KG1 (cell line): ENCODE measurements around the gene BICD1.
"Not testable (repeated sequence)": the region's sequence is repeated elsewhere in the genome, so short reads cannot be mapped to it uniquely, and the experiment has no call there.

Experiments used
- DNase-seq: peaks from one replicate; lab custom pipeline; 2025; lab: John Stamatoyannopoulos, UW

BICD1 gene

DNA sequence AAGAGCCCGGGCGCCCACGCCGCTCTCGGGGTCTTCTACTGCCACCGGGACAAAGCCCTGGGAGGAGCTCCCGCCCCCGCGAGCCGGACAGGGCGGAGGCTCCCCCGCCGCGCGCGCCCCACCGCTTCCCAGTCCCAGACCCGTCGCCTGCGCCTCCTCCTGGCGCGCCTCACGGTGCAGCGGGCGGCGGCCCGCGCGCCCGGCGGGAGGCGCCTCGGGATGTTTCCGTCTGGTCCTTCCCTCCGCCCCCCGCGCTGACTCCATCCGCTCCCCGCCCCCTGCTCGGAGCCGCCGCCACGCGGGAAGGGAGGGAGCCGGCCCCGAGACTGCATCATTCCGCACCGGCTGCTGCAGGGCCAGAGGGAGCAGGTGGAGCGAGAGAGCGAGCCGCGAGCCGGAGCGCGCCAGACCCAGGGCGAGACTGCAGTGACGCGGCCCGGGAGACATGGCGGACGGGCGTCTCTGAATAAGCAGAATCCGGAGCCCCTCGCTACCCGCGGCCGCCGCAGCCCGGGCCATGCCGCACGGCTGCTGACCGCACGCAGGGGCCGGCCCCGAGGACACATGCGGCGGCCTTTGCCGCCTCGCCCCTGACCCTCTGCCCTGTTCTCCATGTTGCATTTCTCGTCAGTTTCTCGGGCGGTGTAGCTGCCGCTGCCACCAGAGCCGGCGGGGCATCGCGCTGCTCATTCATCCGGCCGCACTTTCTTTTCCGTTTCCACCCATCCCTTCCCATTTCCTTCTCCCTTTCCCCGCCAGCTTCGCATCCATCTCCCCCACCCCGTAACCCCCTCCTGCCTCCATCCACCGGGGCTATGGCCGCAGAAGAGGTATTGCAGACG is at the start of gene BICD1:
Gene BICD1 (plus strand): TSS at position 331 of the 842 bp plus-strand sequence. CDS start 485 bp downstream, at position 816.
- no peak for DNase-seq

DNA sequence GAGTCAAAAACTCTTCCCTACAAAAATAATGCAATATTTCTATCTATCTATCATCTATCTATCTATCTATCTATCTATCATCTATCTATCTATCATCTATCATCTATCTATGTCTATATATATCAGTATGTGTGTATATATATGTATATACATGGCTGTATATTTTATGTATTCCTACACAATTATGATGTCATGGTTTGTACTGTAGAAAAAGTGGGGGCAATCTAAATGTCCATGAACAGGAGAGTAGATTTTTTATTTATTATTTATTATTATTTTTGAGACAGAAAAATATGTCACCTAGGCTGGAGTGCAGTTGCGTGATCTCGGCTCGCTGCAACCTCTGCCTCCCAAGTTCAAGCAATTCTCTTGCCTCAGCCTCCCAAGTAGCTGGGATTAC is 45.6 kb upstream of the BICD1 start:
- DNase-seq, result no peak

DNA sequence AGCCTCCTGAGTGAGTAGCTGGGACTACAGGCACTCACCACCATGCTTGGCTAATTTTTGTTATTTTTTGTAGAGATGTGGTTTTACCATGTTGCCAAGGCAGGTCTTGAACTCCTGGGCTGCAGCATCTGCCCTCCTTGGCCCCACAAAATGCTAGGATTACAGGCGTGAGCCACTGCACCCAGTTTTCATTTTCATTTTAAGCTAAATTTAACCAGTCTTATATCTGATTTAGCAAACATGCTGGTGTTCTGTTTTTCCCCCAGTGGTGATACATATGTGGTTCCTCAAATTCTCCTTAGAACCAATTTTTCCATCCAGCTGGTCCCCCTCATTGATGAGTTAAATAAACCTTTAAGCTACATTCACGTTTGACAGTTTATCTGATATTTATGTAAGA is 43.8 kb upstream of the BICD1 start:
- DNase-seq, result no peak

DNA sequence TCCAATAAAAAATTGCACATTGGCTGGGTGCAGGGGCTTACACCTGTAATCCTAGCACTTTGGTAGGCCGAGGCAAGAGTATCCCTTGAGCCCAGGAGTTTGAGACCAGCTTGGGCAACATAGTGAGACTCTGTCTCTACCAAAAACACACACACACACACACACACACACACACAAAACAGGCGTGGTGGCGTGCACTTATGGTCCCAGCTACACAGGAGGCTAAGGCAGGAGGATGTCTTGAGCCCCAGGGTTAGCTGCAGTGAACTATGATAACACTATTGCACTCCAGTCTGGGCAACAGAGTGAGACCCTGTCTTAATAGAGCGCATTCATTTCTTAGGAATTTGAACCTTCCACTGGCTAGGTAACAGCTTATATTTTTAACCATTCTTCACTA is 42.9 kb upstream of the BICD1 start:
- DNase-seq, result no peak

DNA sequence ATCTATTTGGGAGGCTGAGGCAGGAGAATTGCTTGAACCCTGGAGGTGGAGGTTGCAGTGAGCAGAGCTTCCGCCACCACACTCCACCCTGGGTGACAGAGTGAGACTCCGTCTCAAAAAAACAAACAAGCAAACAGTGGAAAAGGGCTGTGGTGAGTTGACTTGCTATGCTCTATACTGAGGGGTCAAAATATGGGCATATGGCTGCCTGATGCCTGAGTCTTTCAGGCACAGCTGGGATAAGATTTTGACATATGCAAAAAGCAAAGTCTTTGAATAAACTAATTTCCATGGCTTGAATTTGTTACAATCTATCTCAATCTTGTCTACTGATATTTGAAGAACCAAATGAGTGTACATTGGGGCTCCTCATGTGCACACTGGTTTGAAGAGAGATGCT is 40.4 kb upstream of the BICD1 start:
- DNase-seq, result no peak

DNA sequence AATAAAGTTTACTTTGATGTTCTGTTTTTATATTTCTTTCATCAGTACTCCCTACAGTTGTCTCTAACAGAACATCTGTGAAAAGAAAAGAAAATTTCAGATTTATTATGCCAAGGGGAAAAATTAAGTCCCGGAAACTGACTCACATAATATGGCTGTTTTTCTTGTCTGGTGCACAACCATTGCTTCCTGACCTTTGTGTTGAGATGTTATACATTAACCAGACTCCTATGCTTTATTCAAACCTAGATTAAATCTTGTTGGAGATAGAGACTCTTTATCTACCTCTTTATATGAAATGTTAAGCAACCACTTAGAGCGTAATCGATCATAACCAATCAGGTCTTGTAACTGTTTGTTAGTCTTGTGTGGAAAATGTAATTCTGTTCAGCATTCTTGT is 37.6 kb upstream of the BICD1 start:
- DNase-seq, result no peak

DNA sequence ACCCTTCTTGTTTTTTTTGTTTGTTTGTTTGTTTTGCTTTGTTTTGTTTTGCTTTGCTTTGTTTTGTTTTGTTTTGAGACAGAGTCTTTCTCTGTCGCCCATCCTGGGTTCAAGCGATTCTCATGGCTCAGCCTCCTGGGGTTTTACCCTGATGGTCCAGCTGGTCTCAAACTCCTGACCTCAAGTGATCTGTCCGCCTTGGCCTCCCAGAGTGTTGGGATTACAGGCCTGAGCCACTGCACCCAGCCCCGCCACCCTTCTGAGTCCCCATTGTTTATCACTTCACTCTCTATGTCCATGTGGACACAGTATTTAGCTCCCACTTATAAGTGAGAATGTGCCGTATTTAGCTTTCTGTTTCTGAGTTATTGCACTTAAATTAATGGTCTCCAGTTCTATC is 36.9 kb upstream of the BICD1 start:
- no peak for DNase-seq

DNA sequence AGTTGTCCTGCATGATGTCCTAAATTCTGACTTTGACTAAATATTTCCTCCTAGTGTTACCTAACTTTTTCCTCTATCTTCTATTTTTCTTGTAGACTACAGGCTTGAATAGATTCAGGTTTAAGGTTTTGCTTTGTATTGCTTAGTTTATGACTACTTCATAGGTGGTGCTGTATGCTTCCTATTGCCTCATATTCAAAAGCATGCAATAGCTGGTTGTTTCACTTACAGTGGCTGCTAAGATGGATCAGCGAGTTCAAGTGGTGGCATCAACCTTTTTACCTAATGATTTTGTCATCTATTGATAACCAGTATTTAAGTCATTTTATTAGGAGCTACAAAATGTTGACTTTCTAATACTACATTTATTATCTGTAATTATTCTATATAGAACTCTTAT is 36.3 kb upstream of the BICD1 start:
- no peak for DNase-seq

DNA sequence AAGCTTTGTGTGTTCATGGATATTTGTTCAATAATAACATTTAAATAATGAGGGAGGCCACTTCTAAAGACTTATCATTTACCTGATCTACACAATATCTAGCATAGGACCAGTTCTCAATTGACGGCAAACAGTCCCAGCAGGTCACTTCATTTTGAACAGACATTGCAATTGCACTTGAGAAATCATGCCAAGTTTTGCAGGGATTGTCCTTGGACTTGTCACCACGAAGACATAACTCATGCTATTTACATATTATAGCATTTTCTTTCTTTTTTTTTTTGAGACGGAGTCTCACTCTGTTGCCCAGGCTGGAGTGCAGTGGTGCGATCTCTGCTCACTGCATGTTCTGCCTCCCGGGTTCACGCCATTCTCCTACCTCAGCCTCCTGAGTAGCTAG is 34.5 kb upstream of the BICD1 start:
- no peak for DNase-seq

DNA sequence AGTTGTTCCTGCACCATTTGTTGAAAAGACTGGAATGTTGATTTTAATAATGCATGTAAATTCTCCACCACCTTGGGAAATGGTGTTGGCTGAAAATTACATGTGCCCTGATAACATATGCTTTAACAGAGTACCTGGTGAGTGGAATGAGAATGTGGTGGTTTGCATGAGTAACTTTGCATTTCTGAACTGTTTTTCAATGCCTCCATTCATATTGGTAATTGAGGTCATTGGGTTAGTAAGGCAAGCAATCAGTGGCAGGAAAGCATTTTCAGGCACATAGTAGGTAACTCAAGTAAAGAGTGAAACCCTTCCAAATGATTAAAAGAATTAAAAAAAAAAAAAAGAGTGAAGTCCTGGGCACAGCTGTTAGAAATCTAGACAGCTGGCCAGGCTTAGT is 32.2 kb upstream of the BICD1 start:
- DNase-seq, result no peak

DNA sequence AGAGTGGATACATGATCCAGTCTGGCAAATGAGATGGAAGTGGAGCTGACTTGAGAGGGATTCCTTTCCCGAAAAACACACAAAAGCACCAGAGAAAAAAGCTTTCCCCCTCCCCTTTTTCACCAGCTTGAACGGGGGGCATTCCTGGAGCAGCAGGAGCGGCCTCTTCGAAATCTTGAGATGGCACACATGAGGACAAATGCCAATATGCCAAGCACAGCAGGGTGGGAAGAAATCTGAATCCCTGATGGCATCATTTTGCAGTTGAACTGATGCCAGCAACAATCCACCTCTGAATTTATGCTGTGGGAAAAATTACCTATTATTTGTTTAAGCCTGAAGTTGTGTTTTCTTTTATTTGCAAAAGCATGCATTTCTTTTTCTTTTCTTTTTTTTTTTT is 29.7 kb upstream of the BICD1 start:
- no peak for DNase-seq

DNA sequence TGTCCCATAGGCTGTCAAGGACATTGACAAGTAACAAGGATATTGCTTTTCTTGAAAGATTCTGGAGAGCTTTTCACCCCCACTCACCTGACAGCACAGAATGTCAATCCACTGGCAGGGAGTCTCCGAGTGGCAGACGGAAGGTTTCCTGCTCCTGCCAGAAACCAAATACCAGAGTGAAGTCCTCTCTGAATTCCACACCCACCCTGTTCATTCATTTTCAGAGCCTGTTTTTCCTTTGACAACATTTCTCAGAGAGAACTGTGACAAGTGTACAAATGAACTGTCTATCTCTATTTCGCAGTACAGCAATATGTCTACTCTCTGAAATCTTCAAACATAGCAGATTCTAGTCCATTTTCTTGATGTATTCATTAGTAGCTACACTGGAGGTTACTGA is 26.2 kb upstream of the BICD1 start:
- no peak for DNase-seq

DNA sequence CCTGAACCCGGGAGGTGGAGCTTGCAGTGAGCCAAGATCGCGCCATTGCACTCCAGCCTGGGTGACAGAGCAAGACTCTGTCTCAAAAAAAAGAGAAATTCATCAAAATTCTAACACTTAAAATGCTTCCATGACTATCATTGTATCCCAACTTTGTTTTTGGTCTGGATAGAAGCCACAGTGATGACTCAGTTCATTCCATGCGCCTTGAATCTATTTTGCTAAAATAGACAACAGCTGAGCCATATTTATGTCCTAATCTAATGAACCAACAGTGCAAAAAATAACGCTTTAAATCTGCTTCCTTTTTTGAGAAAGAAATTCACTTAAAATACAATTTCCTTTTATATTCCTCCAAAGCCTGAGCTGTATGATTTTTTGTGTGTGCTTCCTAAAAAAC is 23.2 kb upstream of the BICD1 start:
- DNase-seq, result no peak

DNA sequence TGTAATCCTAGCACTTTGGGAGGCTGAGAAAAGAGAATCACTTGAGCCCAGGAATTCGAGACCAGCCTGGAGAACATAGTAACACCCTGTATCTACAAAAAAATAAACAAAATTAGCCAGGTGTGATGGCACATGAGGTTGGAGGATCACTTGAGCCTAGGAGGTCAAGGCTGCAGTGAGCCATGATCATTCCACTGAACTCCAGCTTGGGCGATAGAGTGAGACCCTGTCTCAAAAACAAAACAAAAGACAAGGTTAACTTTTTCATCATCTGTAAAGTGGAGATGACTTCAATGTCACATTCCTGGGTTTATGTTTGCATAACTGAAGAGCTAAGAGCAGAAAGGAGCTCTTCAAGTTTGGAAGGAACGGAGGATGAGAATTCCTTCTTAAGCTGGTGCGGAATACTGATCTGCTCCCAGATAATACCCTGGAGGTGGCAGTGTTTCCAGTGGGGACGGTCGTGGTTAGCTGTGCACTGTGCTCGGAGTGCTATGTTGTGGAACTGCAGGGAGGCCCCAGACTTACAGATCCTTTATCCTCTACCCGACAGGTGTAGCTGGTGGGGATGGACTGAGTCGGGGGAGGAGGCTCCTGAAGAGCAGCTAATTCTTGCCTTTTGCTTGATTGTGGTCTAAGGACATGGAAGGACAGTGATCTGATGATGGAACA is 22.5 kb upstream of the BICD1 start:
- DNase-seq, result no peak

DNA sequence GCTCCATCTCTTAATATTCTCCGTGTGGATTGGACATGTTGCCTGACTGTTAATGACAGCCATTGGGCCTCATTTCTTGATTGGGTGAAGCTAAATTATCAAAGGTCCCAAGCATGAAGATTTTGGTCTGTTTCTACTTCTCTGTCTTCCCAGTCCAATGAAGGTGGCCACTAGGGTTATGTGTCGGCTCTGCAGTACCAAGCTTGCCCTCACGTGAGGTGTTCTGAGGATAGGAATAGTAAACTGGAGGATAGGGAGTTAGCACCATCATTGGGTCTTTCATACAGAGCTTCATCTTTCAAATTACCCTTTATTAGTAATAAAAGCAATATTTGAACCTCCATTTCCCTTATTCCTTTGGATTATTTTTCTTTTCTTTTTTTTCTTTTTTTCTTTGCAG is 21.9 kb upstream of the BICD1 start:
- DNase-seq, result no peak

DNA sequence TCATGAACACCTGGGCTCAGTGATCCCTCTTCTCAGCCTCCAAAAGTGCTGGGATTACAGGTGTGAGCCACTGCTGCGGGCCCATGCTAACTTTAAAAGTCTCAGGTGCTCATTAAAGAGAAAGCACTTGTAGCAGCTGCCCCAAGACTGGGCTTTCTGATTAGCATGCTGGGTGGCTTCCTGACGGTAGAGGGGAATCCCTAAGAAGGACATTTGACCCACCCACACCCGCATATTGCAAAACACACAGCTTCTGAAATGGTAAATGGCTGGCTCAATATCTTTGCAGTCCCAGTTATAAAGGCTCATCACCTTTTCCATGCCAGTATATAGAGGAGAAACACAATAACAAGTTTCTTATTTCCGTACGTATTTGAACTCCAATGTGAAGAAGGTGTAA is 19.3 kb upstream of the BICD1 start:
- DNase-seq, result no peak

DNA sequence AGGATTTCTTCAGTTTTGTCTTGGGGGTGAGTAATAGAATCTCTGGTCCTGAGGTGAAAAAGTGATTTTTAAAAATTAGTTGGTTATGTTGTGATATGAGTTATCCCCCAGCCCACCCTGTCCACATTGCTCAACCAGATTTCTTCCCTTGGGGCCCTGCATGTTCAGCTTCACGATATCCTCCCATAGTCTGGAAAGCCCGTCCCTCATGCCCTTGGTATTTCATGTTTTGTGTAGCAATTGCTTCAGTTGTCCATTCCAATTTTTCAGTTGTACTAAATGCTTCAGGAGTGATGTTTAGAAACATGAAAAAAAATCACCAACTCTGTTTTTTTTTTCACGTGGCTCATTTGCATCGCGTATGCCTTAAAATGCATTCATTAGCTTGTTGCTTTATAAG is 17.5 kb upstream of the BICD1 start:
- DNase-seq, result no peak

DNA sequence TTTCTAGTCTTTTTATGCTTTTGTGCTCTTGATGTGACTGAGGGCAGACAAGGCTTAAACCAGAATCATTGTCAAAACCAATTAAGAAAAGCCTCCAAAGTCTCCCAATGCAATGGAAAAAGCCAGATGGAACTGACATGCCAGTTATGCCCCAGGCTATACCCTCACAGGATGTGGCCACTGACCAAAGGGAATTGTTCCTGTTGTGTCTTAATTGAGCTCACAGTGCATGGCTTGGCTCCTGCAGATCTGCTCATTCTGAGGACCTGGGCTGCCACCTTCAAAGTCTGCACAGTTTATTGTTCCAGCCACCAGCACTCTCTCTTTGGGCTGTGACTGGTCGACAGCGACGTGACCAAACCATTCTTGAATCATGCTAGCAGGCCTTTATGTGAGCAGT is 17.1 kb upstream of the BICD1 start:
- DNase-seq, result no peak

DNA sequence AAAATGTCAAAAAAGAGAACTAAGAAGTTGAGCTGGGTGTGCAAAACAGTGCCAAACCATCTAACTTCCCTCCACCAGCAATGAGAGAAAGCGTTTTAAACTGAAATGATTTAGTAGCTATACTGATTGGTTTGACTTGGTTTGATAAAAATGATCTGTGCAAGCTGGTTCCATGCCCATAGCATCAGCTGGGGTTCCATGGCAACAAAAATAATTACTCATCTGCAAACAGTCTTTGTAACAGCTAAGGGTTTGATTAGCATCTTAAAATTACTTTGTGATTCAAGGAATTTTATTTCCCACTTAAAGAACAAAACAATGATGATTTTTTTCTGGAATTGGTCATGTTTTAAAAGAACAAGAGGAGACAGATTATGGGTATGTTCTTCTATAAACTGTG is 15.0 kb upstream of the BICD1 start:
- DNase-seq, result no peak

DNA sequence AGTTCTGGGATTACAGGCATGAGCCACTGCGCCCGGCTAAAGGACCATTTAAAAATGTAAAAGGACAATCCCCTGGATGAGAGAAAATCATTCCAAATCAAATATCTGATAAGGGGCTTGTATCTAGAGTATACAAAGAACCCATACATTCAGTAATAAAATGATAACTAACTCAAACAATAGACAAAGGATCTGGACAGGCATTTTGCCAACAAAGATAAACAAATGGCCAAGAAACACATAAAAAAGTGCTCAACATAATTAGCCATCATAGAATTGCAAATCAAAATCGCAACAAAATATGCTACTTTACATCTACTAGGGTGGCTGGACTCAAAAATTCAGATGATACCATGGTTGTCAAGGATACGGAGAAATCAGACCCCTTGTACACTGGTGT is 8.5 kb upstream of the BICD1 start:
- no peak for DNase-seq

DNA sequence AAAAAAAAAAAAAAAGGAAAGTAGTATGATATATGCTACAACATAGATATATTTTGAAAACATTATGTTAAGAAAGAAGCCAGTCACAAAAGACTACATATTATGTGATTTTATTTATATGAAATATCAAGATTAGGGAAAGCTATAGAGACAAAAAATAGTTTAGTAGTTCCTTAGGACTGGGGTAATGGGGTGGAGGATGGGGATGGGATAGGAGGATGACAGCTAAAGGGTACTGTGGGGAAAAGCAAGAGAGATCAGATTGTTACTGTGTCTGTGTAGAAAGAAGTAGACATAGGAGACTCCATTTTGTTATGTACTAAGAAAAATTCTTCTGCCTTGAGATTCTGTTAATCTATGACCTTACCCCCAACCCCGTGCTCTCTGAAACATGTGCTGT is 7.4 kb upstream of the BICD1 start:
- DNase-seq, result not testable (repeated sequence)

DNA sequence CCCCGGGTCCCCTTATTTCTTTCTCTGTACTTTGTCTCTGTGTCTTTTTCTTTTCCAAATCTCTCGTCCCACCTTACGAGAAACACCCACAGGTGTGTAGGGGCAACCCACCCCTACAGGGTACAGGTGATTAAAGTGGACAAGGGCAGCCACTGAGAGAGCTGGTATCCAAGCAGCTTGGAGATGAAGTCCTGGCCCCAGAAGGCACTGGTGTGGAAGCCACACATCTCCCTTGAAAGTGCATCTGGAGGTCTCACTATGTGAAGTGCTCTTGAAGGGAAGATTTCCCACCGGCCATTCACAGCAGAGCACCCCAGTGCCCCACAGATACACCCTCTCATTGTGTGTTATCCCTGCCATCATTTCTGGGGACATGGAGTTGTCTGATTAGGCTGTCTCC is 6.3 kb upstream of the BICD1 start:
- no peak for DNase-seq

DNA sequence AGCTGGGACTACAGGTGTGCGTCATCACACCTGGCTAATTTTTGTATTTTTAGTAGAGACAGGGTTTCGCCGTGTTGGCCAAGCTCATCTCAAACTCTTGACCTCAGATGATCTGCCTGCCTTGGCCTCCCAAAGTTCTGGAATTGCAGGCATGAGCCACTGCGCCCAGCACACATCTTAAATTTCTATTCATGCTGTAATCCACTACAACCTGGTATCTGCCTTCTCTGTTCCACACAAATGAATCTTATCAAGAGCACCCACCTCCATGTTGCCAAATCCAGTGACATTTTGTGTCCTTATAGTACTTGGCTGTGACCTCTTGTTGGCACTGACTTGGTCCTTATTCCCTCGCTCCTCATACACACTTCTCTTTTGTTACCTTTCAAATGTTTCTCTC is 5.8 kb upstream of the BICD1 start:
- DNase-seq, result no peak

DNA sequence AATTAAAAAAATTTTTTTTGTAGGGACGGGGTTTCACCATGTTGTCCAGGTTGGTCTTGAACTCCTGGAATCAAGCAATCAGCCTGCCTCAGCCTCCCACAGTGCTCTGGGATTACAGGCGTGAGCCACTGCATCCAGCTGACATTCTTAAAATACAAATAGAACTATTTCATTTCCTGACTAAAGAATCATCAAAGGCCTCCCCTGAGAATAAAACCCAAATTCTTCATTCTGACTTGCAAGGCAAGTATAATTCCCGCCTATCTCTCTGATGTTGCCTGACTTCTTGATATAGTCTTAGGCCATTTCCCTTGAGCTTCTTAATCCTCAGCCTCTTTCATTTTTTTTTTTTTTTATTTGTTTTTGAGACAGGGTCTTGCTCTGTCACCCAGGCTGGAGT is 4.4 kb upstream of the BICD1 start:
- DNase-seq, result no peak
